BLaER1 treated with 17β-estradiol and CSF1 and Interleukin-3, amounts not matched to agents 10 nM and 100 nM (cell line): ENCODE results near the gene KRTAP12-2.
A peak's percentile ranks its signal among the peaks of the same experiment; 100 is the strongest.
"Not testable (repeated sequence)": the region's sequence is repeated elsewhere in the genome, so short reads cannot be mapped to it uniquely, and the experiment has no call there.

Experiments used
- H3K27ac ChIP-seq, 11 experiments: shearing (Covaris generic); formaldehyde crosslinking; 2 replicates each; pipeline ENCODE4 v1.8.1; 2022
- H3K27me3 ChIP-seq, 11 experiments: shearing (Covaris generic); formaldehyde crosslinking; 2 replicates each; pipeline ENCODE4 v1.8.1; 2022
- H3K36me3 ChIP-seq, 11 experiments: shearing (Covaris generic); formaldehyde crosslinking; 2 replicates each; pipeline ENCODE4 v1.8.1; 2022
- H3K4me1 ChIP-seq, 10 experiments: shearing (Covaris generic); formaldehyde crosslinking; 2 replicates each; pipeline ENCODE4 v1.8.1; 2022
- H3K4me2 ChIP-seq, 11 experiments: shearing (Covaris generic); formaldehyde crosslinking; 2 replicates each; pipeline ENCODE4 v1.8.1; 2022
- H3K4me3 ChIP-seq, 10 experiments: shearing (Covaris generic); formaldehyde crosslinking; 2 replicates each; pipeline ENCODE4 v1.8.1; 2022
- H3K9ac ChIP-seq, 11 experiments: shearing (Covaris generic); formaldehyde crosslinking; 2 replicates each; pipeline ENCODE4 v1.8.1; 2022
- H3K9me3 ChIP-seq, 11 experiments: shearing (Covaris generic); formaldehyde crosslinking; replicated peaks in 1 of 11; 2 replicates each; pipeline ENCODE4 v1.8.1; 2022
- H4K20me1 ChIP-seq, 11 experiments: shearing (Covaris generic); formaldehyde crosslinking; 2 replicates each; pipeline ENCODE4 v1.8.1; 2022
- Cebpa-rat ChIP-seq, 11 experiments: shearing (Covaris generic); IDR thresholded peaks; 2 replicates each; pipeline ENCODE4 v1.8.1; 2022

Gene KRTAP12-2

DNA sequence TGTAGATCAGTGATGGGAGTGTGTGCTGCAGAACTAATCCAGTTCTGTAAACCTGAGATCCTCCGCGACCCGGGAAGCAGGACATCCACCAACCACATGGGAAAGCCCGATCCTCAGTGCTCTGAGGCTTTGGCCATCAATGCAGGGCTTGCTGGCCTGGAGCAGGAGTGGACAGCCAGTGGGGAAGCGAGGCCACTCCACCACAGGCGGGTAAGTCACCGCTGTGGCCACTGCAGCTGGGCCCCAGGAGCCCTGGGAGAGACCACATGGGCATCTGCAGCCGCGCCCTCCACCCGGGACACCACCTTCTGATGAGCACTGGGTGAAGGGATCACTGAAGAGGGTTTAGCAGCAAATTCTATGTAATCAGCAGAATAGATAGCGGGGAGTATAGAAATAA lies 14.4 kb upstream of the KRTAP12-2 start:
- H4K20me1 ChIP-seq = no peaks in the 10 kb centered on the region
- peaks cover 0 to 4% (median under 1%) of the 10 kb centered on the region in 11 experiments; a peak in 3 of 22 replicates for H3K9me3 ChIP-seq
- H3K27me3 ChIP-seq = no peaks in the 10 kb centered on the region
- H3K4me3 ChIP-seq = no peak overlapping the region
- H3K27ac ChIP-seq = no peak overlapping the region
- H3K9ac ChIP-seq = no peak overlapping the region
- no peak overlapping the region for H3K4me2 ChIP-seq
- TF ChIP-seq Cebpa-rat (IDR thresholded peaks at IDR 0.05) = no peak
- peaks cover 0 to 4% (median 0%) of the 10 kb centered on the region in 10 experiments; a peak in 3 of 20 replicates for H3K4me1 ChIP-seq
- no peaks in the 10 kb centered on the region for H3K36me3 ChIP-seq

DNA sequence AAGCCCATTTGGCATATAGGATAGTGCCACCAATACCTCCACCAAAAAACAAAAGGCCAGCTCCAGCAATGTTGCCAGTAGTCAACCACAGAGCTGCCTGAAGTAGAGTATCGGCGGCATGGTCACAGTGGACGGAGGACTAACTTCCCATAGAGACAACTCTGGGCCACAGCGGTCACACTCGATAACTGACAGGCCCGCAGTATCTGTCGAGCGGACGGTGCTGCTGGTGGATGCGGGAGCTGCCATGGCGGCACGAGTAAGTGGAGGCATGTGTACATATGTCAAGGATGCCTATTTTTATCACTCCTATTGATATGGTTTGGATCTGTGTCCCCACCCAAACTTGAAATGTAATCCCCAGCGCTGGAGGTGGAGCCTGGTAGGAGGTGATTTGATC lies 11.2 kb upstream of the KRTAP12-2 start:
- no peaks in the 10 kb centered on the region for H3K4me1 ChIP-seq
- no peak overlapping the region for H3K4me2 ChIP-seq
- no peak overlapping the region for H3K4me3 ChIP-seq
- no peaks in the 10 kb centered on the region for H3K27me3 ChIP-seq
- H3K36me3 ChIP-seq = no peaks in the 10 kb centered on the region
- no peaks in the 10 kb centered on the region for H4K20me1 ChIP-seq
- no peak overlapping the region for H3K9ac ChIP-seq
- H3K9me3 ChIP-seq = peaks cover 10 to 32% (median 17%) of the 10 kb centered on the region in 11 experiments
- TF ChIP-seq Cebpa-rat (IDR thresholded peaks at IDR 0.05) = no peak
- H3K27ac ChIP-seq = no peak overlapping the region

DNA sequence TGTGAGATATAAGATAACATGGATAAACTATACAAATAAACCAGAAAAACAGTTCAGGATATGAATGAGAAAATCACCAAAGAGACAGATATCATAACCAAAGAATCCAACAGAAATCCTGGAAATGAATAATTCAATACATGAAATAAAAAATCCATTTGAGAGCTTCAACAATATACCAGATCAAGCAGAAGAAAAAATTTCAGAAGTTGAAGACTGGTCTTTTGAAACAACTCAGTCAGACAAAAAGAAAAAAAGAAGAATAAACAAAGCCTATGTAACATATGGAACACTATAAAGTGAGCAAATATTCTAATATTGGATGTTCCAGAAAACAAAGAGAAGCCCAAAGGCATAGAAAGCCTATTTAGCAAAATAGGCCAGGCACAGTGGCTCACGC lies 5.2 kb upstream of the KRTAP12-2 start:
- Histone ChIP-seq H3K4me1 (no peaks in the 10 kb centered on the region), H4K20me1 (no peaks in the 10 kb centered on the region), H3K9me3 (peaks cover 54 to 80% (median 63%) of the 10 kb centered on the region in 11 experiments), H3K27ac (no peak overlapping the region), H3K4me3 (no peak overlapping the region), H3K36me3 (0 out of 22 replicates have a peak, but pooled peaks cover 0 to 5% (median 0%) of the 10 kb centered on the region in 11 experiments), H3K27me3 (no peaks in the 10 kb centered on the region), H3K4me2 (no peak overlapping the region), H3K9ac (no peak overlapping the region)
- no peak for TF ChIP-seq Cebpa-rat (IDR thresholded peaks at IDR 0.05)

- H3K36me3 ChIP-seq = 0 out of 22 replicates have a peak, but pooled peaks cover 0 to 5% (median 0%) of the 10 kb centered on the region in 11 experiments
- H3K4me1 ChIP-seq = no peaks in the 10 kb centered on the region
- no peaks in the 10 kb centered on the region for H3K27me3 ChIP-seq
- H3K27ac ChIP-seq = no peak overlapping the region
- no peaks in the 10 kb centered on the region for H4K20me1 ChIP-seq
- H3K4me3 ChIP-seq = no peak overlapping the region
- TF ChIP-seq Cebpa-rat (IDR thresholded peaks at IDR 0.05) = no peak
- no peak overlapping the region for H3K4me2 ChIP-seq
- peaks cover 54 to 76% (median 61%) of the 10 kb centered on the region in 11 experiments for H3K9me3 ChIP-seq
- no peak overlapping the region for H3K9ac ChIP-seq
These were observed 4.1 kb upstream of the KRTAP12-2 start for GRCh38 chr21:44670642-44671432.

DNA sequence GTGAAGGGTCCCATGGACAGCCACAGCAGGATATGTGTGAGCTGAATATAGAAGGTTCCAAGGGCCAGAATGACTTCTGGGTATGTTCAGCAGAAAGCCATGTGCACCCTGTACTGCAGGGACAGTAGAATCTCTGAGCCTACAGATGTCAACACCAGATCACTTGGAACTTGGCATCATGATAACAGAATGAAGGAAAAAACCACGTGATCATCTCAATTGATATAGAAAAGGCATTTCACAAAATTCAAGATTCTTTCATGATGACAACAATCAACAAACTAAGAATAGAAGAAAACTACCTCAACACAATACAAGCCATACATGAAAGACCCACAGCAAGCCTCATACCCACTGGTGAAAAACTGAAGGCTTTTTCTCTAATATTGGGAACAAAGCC lies 885 bp upstream of the KRTAP12-2 start:
- H3K4me2 ChIP-seq = no peak overlapping the region
- no peak overlapping the region for H3K9ac ChIP-seq
- H3K27me3 ChIP-seq = no peaks in the 10 kb centered on the region
- H3K27ac ChIP-seq = no peak overlapping the region
- H3K4me1 ChIP-seq = no peaks in the 10 kb centered on the region
- no peaks in the 10 kb centered on the region for H4K20me1 ChIP-seq
- no peak for TF ChIP-seq Cebpa-rat (IDR thresholded peaks at IDR 0.05)
- no peak overlapping the region for H3K4me3 ChIP-seq
- H3K9me3 ChIP-seq = peaks cover 43 to 71% (median 54%) of the 10 kb centered on the region in 11 experiments
- 0 out of 22 replicates have a peak, but pooled peaks cover 0 to 5% (median 0%) of the 10 kb centered on the region in 11 experiments for H3K36me3 ChIP-seq

- H3K36me3 ChIP-seq = no peaks in the 10 kb centered on the region
- H3K27me3 ChIP-seq = no peaks in the 10 kb centered on the region
- no peak overlapping the region for H3K9ac ChIP-seq
- no peaks in the 10 kb centered on the region for H4K20me1 ChIP-seq
- no peak overlapping the region for H3K4me3 ChIP-seq
- no peak for TF ChIP-seq Cebpa-rat (IDR thresholded peaks at IDR 0.05)
- no peak overlapping the region for H3K27ac ChIP-seq
- peaks cover 18 to 46% (median 29%) of the 10 kb centered on the region in 11 experiments for H3K9me3 ChIP-seq
- no peak overlapping the region for H3K4me2 ChIP-seq
- peaks cover 0 to under 1% (median 0%) of the 10 kb centered on the region in 10 experiments; a peak in 3 of 20 replicates for H3K4me1 ChIP-seq
These were observed 2.0 kb downstream of the KRTAP12-2 start for GRCh38 chr21:44664691-44665090.

- Histone ChIP-seq H3K9me3 (peaks cover 18 to 41% (median 27%) of the 10 kb centered on the region in 11 experiments), H3K4me1 (peaks cover 26 to 30% (median 29%) of the 10 kb centered on the region in 10 experiments)
- not testable (repeated sequence) for H3K4me3 ChIP-seq, H3K27ac ChIP-seq, H3K9ac ChIP-seq, H3K4me2 ChIP-seq, H3K36me3 ChIP-seq, H3K27me3 ChIP-seq, H4K20me1 ChIP-seq
These were observed 5.2 kb downstream of the KRTAP12-2 start for GRCh38 chr21:44661567-44661966.

GRCh38 chr21:44658913-44659595 lies 7.7 kb downstream of the KRTAP12-2 start:
- peaks cover 0 to 5% (median 0%) of the 10 kb centered on the region in 11 experiments; a peak in 2 of 22 replicates for H3K36me3 ChIP-seq
- H3K9ac ChIP-seq = peak overlapping the region in 5 of 11 experiments; percentile 1 to 35 (median 23); a peak in 5 of 22 replicates
- peaks cover 29 to 39% (median 37%) of the 10 kb centered on the region in 10 experiments for H3K4me1 ChIP-seq

DNA sequence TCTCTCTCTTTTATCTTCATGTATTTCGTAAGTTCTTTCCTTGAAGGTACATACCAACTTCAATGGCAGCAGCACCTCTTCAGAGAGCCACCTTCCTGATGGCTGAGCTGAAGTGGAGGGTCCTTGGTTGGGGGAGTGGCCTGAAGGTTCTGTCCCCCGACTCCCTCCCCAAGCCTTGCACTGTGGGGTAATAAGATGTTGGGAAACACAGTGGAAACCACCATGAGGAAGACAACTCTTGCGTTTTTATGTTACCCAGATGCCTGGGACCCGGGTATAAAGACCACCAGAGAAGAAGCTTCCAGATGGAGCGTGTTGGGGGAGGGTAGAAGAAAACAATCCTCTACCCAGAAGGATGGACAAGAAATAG lies 8.2 kb downstream of the KRTAP12-2 start:
- peaks cover 0 to 5% (median 0%) of the 10 kb centered on the region in 11 experiments; a peak in 2 of 22 replicates for H3K36me3 ChIP-seq
- H3K27me3 ChIP-seq = no peaks in the 10 kb centered on the region
- H3K9ac ChIP-seq = peak overlapping the region in 5 of 11 experiments; percentile 4 to 47 (median 35); a peak in 6 of 22 replicates
- peaks cover 34 to 72% (median 47%) of the 10 kb centered on the region in 11 experiments for H3K9me3 ChIP-seq
- TF ChIP-seq Cebpa-rat (IDR thresholded peaks at IDR 0.05) = peak in 4 of 11 experiments; percentile 18 to 57 (median 28); a peak in 3 of 22 replicates
- H4K20me1 ChIP-seq = no peaks in the 10 kb centered on the region
- peak overlapping the region in 10 of 11 experiments; percentile 29 to 70 (median 64); a peak in 17 of 22 replicates for H3K27ac ChIP-seq
- peak overlapping the region; percentile 59 to 89 (median 68) for H3K4me2 ChIP-seq
- peaks cover 29 to 44% (median 42%) of the 10 kb centered on the region in 10 experiments for H3K4me1 ChIP-seq
- H3K4me3 ChIP-seq = 0 out of 20 replicates have a peak overlapping the region, but pooled peaks of 2 of the 10 experiments have one; percentile 6 to 19

More at GRCh38 chr21:44658913-44659595, 7.7 kb downstream of the KRTAP12-2 start:
- H3K9me3 ChIP-seq = peaks cover 36 to 67% (median 46%) of the 10 kb centered on the region in 11 experiments
- H3K27ac ChIP-seq = peak overlapping the region in 10 of 11 experiments; percentile 29 to 70 (median 64); a peak in 16 of 22 replicates
- 0 out of 20 replicates have a peak overlapping the region, but pooled peaks of 1 of the 10 experiments have one; percentile 6 for H3K4me3 ChIP-seq
- H3K27me3 ChIP-seq = no peaks in the 10 kb centered on the region
- TF ChIP-seq Cebpa-rat (IDR thresholded peaks at IDR 0.05) = peak in 1 of 11 experiments; percentile 7; a peak in 1 of 22 replicates
- H3K4me2 ChIP-seq = peak overlapping the region; percentile 59 to 89 (median 68)
- no peaks in the 10 kb centered on the region for H4K20me1 ChIP-seq
